AG09309 (cell line): Measurements from ENCODE around the gene CEMIP.

Experiments
- DNase-seq: peaks from one replicate; pipeline ENCODE4 v3.0.0-alpha.2; 2010; ENCODE audit warnings: low read depth
- H3K4me3 ChIP-seq: 2 replicates; pipeline ENCODE4 v1.5.1; 2011; ENCODE audit warnings: mild to moderate bottlenecking, low read depth, low read length, moderate library complexity; ENCODE audit not compliant: control insufficient read depth
- CTCF ChIP-seq: IDR thresholded peaks from 2 replicates; pipeline ENCODE4 v1.5.1; 2011; ENCODE audit warnings: mild to moderate bottlenecking, low read depth, low read length, inconsistent platforms; ENCODE audit not compliant: insufficient read depth, control insufficient read depth; ENCODE audit errors: missing control alignments

Gene CEMIP

GRCh38 chr15:80775338-80775737 lies 3.8 kb upstream of the CEMIP start:
- TF ChIP-seq CTCF = no peak
- no peak for DNase-seq
- no peak overlapping the region for H3K4me3 ChIP-seq

GRCh38 chr15:80776420-80777045 lies 2.6 kb upstream of the CEMIP start:
- no peak overlapping the region for H3K4me3 ChIP-seq
- no peak for DNase-seq
- peak; percentile 70 for TF ChIP-seq CTCF

- DNase-seq = peak; percentile 95
- TF ChIP-seq CTCF = no peak
- H3K4me3 ChIP-seq = no peak overlapping the region
Measured at GRCh38 chr15:80777137-80777536, 2.0 kb upstream of the CEMIP start.

- no peak for DNase-seq
- no peak overlapping the region for H3K4me3 ChIP-seq
- TF ChIP-seq CTCF = no peak
Measured at GRCh38 chr15:80777826-80778620, 1.1 kb upstream of the CEMIP start.

- no peak overlapping the region for H3K4me3 ChIP-seq
- DNase-seq = no peak
- no peak for TF ChIP-seq CTCF
Measured at GRCh38 chr15:80778621-80778963, 578 bp upstream of the CEMIP start.

GRCh38 chr15:80779658-80780415 lies 667 bp downstream of the CEMIP start:
- no peak for TF ChIP-seq CTCF
- no peak for DNase-seq
- H3K4me3 ChIP-seq = peak overlapping the region; percentile 79
